22Rv1 (cell line): ENCODE data around the gene LTF.
"Not testable (repeated sequence)": the region's sequence is repeated elsewhere in the genome, so short reads cannot be mapped to it uniquely, and the experiment has no call there.

Experiments
- H3K27ac ChIP-seq: fragments of 450-650 bp; 2 replicates; pipeline ENCODE4 v1.5.1; 2017
- CTCF ChIP-seq: fragments of 450-650 bp; IDR thresholded peaks from 2 replicates; pipeline ENCODE4 v1.5.1; 2017; ENCODE audit warnings: mild to moderate bottlenecking
- ZFX ChIP-seq: fragments of 450-650 bp; IDR thresholded peaks from 2 replicates; pipeline ENCODE4 v1.6.1; 2017; ENCODE audit warnings: antibody characterized with exemption, borderline replicate concordance

The LTF gene

GRCh38 chr3:46393554-46394434 lies 70.9 kb downstream of the LTF start:
- TF ChIP-seq ZFX (no peak), CTCF (no peak)
- H3K27ac ChIP-seq = no peak overlapping the region

- no peak overlapping the region for H3K27ac ChIP-seq
Measured at GRCh38 chr3:46393011-46393410, 71.7 kb downstream of the LTF start.

GRCh38 chr3:46391526-46391925 lies 73.2 kb downstream of the LTF start:
- H3K27ac ChIP-seq = not testable (repeated sequence)

More at GRCh38 chr3:46393011-46393410, 71.7 kb downstream of the LTF start:
- TF ChIP-seq CTCF (no peak), ZFX (no peak)

GRCh38 chr3:46389306-46389705 lies 75.4 kb downstream of the LTF start:
- H3K27ac ChIP-seq = no peak overlapping the region
- TF ChIP-seq ZFX = no peak
- no peak for TF ChIP-seq CTCF

- not testable (repeated sequence) for H3K27ac ChIP-seq
Measured at GRCh38 chr3:46388847-46389246, 75.9 kb downstream of the LTF start.

- no peak overlapping the region for H3K27ac ChIP-seq
- TF ChIP-seq CTCF = no peak
- no peak for TF ChIP-seq ZFX
Measured at GRCh38 chr3:46386205-46386604, 78.5 kb downstream of the LTF start.
